ENCODE results near the gene ZP2.
"Not testable (repeated sequence)": the region's sequence is repeated elsewhere in the genome, so short reads cannot be mapped to it uniquely, and the experiment has no call there.

ZP2 gene

GRCh38 chr16:21214086-21214485 lies 2.7 kb upstream of the ZP2 start:
- no peak for DNase-seq (ENCODE audit: low spot score)

DNA sequence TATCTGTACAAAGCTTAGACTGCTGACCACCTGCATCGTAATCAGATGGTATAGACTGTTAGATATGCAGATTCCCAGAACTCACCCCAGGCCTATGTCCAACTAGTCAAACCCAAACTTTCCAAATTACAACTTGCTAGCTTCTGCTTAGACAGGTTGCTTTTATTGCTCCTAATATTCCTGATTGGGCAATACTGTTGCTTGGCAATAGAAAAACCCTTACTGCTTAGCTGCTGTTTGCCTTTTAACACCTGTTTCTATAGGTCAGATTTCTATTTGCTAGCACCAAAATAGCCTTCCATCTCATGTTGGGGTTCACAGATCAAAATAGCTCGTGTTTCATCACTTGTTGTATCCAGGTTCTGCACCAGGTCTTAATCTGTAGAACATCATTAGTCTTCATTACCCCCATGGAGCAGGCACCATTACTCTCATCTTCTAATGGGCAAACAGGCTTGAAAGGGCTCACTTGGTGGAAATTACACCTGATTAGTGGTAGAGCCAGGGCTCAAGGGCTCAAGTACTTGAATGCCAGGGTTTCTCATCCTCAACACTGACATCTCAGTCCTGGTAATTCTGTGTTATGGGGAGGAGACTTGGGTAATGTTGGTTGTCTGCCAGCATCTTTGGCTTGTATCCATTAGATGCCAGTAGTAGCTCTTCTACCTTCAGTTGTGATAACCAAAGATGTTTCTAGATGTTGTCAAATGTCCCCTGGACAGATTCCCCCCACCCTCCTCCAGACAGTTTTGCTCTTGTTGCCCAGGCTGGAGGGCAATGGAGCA lies 2.7 kb downstream of the ZP2 start:
- DNase-seq (ENCODE audit: low spot score) = no peak

DNA sequence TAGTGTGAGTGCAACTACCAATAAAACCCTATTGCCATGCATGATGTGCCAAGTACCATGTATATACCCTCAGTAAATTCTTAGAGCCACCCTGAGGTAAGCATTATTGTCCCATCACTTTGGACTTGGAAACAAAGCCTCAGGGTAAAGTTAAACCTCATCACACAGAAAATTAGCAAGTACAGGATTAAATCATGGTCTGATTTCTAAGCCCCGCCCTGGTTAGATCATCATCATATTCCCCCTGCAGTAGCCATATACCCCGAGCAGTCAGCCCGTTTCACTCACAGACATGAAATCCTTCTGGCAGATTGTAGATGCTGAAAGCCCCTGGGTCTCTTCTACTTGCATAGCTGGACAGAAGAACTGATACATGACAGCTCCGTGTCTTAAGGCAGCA lies 4.8 kb downstream of the ZP2 start:
- DNase-seq (ENCODE audit: low spot score) = no peak

DNA sequence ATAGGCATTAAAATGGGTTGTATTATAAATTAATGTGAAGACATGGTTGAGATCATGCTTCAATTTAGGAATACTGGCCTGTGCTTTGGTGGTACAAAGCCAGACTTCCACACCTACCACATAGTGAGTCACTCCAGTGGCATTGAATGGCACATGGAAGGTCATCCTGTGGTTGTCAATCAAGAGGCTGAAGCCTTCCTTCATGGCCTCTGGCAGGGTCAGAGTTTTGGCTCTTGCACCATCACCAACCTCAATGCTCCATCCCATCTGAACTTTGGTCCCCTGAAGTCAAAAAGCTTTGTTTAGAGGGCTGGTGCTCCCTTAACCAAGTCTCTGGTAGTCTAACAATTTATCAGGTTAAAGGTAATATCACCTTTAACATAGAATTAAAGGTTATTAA lies 6.1 kb downstream of the ZP2 start:
- DNase-seq (ENCODE audit: low spot score) = no peak

DNA sequence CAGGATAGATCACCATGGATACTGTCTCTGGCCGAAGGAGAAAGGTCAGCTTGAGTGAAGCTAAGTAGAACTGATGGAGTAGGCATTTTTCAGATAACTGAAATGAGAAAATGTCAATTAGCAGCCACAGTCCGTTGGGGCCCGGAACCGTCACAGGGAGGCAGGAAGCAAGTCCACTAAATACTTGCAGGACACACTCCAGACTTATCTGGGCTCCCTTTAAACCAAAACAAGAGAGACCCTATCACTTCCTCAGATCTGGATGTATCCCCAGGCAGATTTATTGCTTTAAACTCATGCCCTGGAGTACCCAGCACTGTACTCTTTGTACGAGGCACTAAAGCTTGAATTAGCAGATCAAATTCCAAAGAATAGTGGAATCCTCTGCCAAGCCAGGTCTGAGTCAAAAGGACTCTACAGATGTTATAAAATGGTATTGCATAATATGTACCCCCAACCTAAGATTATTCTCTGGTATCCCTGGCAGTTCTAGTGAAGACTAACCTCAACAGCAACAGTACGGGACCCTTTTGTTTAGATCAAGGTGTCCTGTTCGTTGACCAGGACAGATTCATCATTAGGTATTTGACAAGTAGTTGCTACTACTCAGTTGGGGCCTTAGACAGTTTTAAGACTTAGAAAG lies 8.1 kb downstream of the ZP2 start:
- DNase-seq (ENCODE audit: low spot score) = no peak

DNA sequence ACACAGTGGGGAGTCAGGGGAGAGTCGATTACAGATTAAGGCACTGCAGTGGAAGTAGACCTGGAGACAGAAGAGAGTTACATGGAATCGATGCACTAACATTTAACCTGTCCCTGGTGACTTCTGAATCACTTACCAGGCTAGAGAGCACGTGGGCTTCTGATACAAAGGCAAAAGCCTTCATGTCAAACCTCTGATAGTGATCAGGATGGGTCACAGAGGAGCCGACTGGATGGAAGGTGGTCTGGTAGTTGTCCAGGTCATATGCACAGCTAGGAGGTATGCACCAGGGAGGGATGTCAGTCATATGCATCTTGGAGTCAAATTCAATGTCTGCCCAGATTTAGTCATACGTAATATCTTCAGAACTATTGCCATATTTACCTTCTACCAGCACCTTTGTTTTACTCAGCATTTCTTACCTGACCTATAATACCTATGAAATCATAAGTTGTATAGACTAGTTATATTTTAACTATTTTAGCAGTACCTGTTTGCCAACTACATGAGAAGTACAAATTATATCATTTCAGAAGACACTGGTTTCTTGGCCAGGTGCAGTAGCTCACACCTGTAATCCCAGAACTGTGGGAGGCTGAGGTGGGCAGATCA lies 11.7 kb downstream of the ZP2 start:
- no peak for DNase-seq (ENCODE audit: low spot score)

DNA sequence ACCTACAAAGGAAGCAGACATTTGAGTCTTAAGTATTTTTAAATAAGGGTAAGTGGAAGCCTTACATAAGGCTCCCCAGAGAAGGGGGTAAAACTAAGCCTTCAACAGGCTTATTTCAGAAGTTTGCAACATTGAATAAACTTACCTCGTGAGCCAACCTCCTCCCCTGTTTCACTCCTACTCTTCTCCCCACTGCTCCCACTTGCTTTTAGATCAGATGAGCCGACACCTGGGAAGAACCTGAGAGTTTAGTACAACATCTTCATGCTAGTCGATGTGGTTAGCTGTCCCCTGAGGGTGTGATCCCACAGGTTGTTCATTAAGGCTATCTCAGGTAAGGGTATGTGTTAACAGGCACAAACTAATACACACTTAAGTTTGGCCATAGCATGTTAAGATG lies 13.8 kb downstream of the ZP2 start:
- no peak for DNase-seq (ENCODE audit: low spot score)

GRCh38 chr16:21197112-21197511 lies 14.3 kb downstream of the ZP2 start:
- no peak for DNase-seq (ENCODE audit: low spot score)

GRCh38 chr16:21195330-21195729 lies 16.0 kb downstream of the ZP2 start:
- not testable (repeated sequence) for DNase-seq (ENCODE audit: low spot score)

GRCh38 chr16:21194771-21195301 lies 16.5 kb downstream of the ZP2 start:
- no peak for DNase-seq (ENCODE audit: low spot score)

- no peak for DNase-seq (ENCODE audit: low spot score)
Measured at GRCh38 chr16:21192991-21193390, 18.4 kb downstream of the ZP2 start.

DNA sequence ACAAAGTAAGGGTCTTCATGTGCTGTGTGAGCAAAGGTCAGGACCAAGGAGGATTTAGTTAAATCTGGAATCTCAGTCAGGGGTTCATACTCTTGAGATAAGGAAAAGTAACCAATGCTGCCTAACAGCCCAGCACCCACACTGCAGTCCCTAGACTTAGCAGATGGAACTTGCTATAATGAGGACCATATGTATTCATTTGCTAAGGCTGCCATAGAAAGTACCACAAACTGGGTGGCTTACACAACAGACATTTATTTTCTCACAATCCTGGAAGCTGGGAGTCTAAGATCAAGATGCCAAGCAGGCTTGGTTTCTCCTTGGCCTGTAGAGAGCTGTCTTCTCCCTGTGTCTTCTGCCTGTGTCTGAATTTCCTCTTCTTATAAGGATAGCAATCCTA lies 20.8 kb downstream of the ZP2 start:
- no peak for DNase-seq (ENCODE audit: low spot score)

DNA sequence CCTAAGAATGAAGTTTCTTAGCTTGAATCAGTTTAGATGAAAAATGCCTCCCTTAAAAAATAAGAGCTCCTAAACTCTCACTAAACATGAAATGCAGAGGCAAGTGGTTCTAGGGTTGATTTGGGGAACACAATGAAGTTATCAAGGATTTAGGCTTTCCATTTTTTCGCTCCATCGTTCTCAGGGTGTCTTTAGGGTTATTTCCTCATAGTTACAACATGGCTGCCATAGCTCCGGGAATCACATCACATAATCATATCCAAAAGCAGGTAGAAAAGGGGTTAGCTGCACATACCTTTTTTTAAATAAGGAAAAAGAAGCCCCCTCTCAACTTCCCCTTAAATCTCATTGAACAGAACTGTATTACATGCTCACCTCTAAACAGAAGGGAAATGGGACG lies 21.4 kb downstream of the ZP2 start:
- no peak for DNase-seq (ENCODE audit: low spot score)

- no peak for DNase-seq (ENCODE audit: low spot score)
Measured at GRCh38 chr16:21189311-21189710, 22.1 kb downstream of the ZP2 start.

GRCh38 chr16:21186326-21186691 lies 25.1 kb downstream of the ZP2 start:
- no peak for DNase-seq (ENCODE audit: low spot score)

DNA sequence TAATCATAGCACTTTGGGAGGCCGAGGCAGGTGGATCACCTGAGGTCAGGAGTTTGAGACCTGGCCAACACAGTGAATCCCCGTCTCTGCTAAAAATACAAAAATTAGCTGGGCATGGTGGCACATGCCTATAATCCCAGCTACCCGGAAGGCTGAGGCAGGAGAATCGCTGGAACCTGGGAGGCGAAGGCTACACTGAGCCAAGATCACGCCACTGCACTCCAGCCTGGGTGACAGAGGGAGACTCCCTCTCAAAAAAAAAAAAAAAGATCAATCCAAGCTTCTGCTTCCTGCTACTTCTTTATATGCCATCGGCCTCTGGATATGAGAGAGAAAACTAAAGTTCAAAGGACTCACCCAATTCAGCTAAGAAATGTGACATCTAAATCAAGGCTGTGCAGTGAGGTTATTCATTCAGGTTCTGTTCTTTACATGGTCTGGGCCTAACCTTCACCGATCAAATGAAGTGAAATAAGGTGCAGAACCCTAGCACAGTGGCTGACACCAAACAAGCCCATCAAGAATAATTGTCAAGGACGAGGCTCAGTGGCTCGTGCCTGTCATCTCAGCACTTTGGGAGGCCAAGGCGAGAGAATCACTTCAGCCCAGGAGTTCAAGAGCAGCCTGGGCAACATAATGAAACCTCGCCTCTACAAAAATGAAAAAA lies 25.6 kb downstream of the ZP2 start:
- DNase-seq (ENCODE audit: low spot score) = no peak

GRCh38 chr16:21184834-21185233 lies 26.5 kb downstream of the ZP2 start:
- no peak for DNase-seq (ENCODE audit: low spot score)

DNA sequence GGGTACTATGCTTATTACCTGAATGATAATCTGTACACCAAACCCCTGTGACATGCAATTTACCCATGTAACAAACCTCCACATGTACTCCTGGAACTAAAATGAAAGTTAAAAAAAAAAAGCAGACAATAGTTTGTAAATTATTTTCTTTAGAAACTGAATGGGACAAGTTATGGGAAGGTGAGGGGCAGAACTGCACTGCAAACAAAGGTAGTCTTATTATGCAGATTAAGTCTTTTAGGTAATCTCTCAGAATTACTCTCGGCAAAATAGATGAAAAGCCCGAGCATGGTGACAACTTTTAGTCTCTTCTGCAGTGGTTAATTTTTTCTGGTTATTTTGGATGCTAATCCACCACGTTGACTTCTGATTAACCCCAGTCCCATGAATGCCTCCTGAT lies 27.4 kb downstream of the ZP2 start:
- no peak for DNase-seq (ENCODE audit: low spot score)

DNA sequence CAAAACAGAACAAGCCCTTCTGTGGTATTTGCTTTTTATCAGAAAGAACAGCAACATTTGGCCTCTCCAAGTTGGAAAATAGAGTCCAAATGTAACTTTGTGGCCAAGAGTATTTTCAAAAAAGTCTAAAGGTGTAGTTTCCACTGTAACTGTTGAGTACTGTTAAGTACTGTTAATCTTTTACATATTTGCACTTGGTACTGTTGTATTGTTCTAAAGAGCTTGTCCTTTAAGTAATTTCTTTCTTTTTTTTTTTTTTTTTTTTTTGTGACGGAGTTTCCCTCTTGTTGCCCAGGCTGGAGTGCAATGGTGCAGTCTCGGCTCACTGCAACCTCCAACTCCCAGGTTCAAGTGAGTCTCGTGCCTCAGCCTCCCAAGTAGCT lies 31.4 kb downstream of the ZP2 start:
- DNase-seq (ENCODE audit: low spot score) = no peak

DNA sequence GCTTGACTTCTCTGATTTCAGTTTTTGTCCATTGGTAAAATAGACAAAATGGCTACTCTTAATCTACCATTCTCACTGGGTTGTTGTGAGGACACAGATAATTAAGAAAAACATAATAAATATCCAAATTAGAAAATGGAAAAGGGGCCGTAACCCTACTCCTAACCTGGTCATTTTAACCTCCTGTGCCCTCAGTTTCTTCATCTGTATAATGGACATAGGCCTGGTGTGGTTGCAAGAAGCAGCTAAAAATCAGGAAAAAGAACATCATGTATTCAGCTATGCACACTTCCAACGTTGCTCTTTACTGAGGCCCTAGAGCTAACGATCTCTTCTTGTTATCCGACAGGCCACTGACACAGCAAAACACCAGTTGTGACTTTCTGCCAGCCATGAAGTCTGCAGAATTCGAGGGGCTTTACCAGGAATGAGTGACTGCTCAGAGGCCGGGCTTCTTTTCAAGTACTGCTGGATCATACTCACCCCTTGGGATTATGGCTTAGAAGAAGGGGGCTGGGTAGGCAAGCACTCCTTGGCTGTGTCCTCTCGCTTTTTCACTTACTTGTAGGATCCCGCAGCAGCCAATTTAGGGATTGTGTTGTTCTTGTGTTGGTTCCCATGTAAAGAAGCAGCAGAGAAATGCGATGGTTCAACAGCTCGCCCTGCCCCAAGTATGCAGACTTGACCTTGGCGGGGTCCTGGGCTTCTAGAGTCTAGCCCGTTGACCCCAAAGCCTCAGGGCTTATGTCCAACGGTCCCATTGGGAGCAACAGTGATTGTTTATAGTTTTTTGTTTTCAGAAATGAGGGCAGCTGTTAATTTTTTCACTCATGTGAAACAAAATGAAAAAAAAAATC lies 32.0 kb downstream of the ZP2 start:
- no peak for DNase-seq (ENCODE audit: low spot score)

- DNase-seq (ENCODE audit: low spot score) = no peak
Measured at GRCh38 chr16:21175397-21175796, 36.0 kb downstream of the ZP2 start.

- DNase-seq (ENCODE audit: low spot score) = no peak
Measured at GRCh38 chr16:21172650-21173049, 38.7 kb downstream of the ZP2 start.

Data from hematopoietic multipotent progenitor cell treated with erythropoietin and hydrocortisone succinate and interleukin-3 and kit ligand, for 15 days (in vitro differentiated cells).